Thoracic aorta (tissue), 2 donors: Measurements from ENCODE around the gene MBOAT1. TPM values are rescaled to one million over a fixed set of nuclear protein-coding genes. Genes with fewer than 3 reads are reported as not detected.

ENCODE experiments used
- ATAC-seq: fragments of 150-250 bp; one replicate; pipeline ENCODE4 v1.8.0; 2017; ENCODE audit warnings: low read depth; ENCODE audit not compliant: insufficient number of reproducible peaks, low FRiP score
- DNase-seq: peaks from one replicate; pipeline ENCODE4 v3.0.0-alpha.2; 2020; ENCODE audit warnings: low spot score
- H3K27ac ChIP-seq, 2 donors: fragments of 200-600 bp; sonication (generic); 1 replicate in 1 of 2; 2 replicates in 1 of 2; pipeline ENCODE4 v1.5.1; 2016; ENCODE audit warnings: mild to moderate bottlenecking in 2 of 2, moderate library complexity in 2 of 2
- H3K27me3 ChIP-seq: fragments of 200-600 bp; sonication (generic); replicated peaks from 2 replicates; pipeline ENCODE4 v1.6.0; 2016; ENCODE audit warnings: mild to moderate bottlenecking; ENCODE audit not compliant: insufficient read depth
- H3K36me3 ChIP-seq: fragments of 200-600 bp; sonication (generic); one replicate; pipeline ENCODE4 v1.5.1; 2016
- H3K4me1 ChIP-seq, 2 donors: fragments of 200-600 bp; sonication (generic); 1 replicate in 1 of 2; 2 replicates in 1 of 2; pipeline versions ENCODE4 v1.5.1 to v1.6.0; 2016; ENCODE audit warnings: low read depth in 2 of 2, mild to moderate bottlenecking in 1 of 2; ENCODE audit not compliant: control insufficient read depth in 1 of 2
- H3K4me3 ChIP-seq: fragments of 200-600 bp; sonication (generic); 2 replicates; pipeline ENCODE4 v1.5.1; 2016; ENCODE audit warnings: mild to moderate bottlenecking
- H3K9me3 ChIP-seq: fragments of 200-600 bp; sonication (generic); 2 replicates; pipeline ENCODE4 v1.5.1; 2016
- CTCF ChIP-seq: fragments of 200-600 bp; sonication (generic); IDR thresholded peaks from one replicate; pipeline ENCODE4 v1.5.1; 2019; ENCODE audit warnings: antibody characterized with exemption
- total RNA-seq, 2 donors: library from RNA; depleted of rRNA; stranded (reverse); fragments of >200 nt; gene quantifications; one replicate each; pipeline versions ENCODE4 v1.1.0 to v1.2.3, GENCODE V29; 2016

Gene MBOAT1
- total RNA-seq, 2 donors from 2014 or later, result 5.5 to 6.8 TPM

GRCh38 chr6:20137837-20138236, 74.4 kb downstream of the MBOAT1 start:
- Histone ChIP-seq H3K27ac (no peak overlapping the region), H3K4me1 (no peaks in the 10 kb centered on the region), H3K36me3 (peaks cover 5% of the 10 kb centered on the region), H3K9me3 (no peaks in the 10 kb centered on the region), H3K4me3 (no peak overlapping the region), H3K27me3 (no peaks in the 10 kb centered on the region)
- DNase-seq, result no peak
- ATAC-seq, result no peak
- TF ChIP-seq CTCF, result no peak

- DNase-seq (no peak), ATAC-seq (no peak)
- Histone ChIP-seq H3K4me3 (no peak overlapping the region), H3K36me3 (no peaks in the 10 kb centered on the region), H3K4me1 (no peaks in the 10 kb centered on the region), H3K9me3 (no peaks in the 10 kb centered on the region), H3K27me3 (no peaks in the 10 kb centered on the region), H3K27ac (no peak overlapping the region)
- TF ChIP-seq CTCF, result no peak
Observed at GRCh38 chr6:20137240-20137639, 75.0 kb downstream of the MBOAT1 start.

DNA sequence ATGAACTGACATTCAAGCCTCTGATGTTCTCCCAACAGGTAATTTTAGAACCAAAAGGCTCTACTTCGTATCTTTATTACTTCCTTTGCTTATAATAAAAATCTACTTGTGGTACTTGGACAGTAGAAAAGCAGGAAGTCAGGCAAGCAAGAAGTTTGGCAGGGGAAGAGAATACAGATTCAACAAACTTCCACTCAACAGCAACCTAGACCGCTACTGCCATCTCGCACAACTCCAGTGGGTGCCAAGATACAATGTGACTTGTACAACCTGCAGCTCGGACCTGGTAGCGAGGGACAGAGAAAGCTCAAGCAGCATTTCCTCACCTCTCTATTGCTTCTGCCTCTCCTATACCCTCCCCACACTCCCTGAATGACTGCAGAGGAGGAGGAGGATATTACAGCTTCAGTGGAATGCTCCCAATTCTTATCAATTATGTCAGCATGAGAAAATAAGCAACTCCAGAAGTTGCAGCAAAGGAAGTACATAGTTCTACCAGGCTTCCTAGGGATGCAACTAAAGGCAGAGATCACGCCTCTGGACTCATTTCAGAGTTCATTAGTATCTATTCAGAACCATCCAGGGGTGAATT, 76.5 kb downstream of the MBOAT1 start:
- H3K9me3 ChIP-seq, result no peaks in the 10 kb centered on the region
- ATAC-seq (no peak), DNase-seq (no peak)
- H3K4me1 ChIP-seq, result no peaks in the 10 kb centered on the region
- no peak overlapping the region for H3K27ac ChIP-seq
- H3K27me3 ChIP-seq, result no peaks in the 10 kb centered on the region
- no peak overlapping the region for H3K4me3 ChIP-seq
- no peaks in the 10 kb centered on the region for H3K36me3 ChIP-seq
- TF ChIP-seq CTCF, result no peak

- DNase-seq (no peak), ATAC-seq (no peak)
- Histone ChIP-seq H3K27me3 (no peaks in the 10 kb centered on the region), H3K36me3 (no peaks in the 10 kb centered on the region), H3K27ac (no peak overlapping the region), H3K4me3 (no peak overlapping the region), H3K9me3 (no peaks in the 10 kb centered on the region), H3K4me1 (no peaks in the 10 kb centered on the region)
- no peak for TF ChIP-seq CTCF
Observed at GRCh38 chr6:20134613-20135012, 77.7 kb downstream of the MBOAT1 start.

DNA sequence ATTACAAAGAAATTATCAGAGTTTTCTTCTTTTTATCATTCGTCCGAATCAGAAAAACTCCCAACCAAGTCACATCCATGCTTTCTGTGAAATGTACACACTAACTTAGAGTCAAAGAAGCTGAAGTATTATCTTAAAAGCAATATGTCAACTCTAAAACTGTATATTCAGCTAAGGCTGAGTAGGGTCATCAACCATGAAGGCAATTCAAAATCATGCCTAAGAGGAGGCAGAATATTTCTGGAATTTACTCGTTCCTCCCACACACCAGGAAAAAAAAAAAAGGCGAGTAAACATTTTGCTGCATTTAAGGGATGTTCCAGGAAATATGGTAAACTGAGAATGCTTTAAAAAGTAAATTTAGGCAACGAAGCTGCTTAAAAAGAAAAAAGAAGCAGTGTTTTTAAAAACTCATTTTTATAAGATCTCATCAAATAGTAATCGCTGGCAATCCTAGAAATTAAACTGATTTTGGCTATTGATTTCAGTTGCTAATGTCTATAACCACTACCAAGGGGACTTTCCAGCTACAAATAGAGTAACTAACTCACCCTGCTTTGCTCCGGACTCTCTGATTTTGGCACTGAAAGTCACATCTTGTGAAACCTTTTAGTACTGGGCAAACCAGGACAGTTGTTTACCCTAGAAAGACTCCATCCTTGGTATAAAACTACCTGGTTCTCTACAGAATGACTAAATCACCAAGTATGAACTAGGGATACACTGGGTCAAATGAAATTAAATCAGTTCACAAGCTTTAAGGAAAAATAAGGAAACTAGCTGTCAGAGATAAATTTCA, 82.8 kb downstream of the MBOAT1 start:
- Histone ChIP-seq H3K9me3 (no peaks in the 10 kb centered on the region), H3K36me3 (no peaks in the 10 kb centered on the region), H3K27me3 (no peaks in the 10 kb centered on the region), H3K4me1 (peaks cover 0 to 18% of the 10 kb centered on the region in 2 donors), H3K4me3 (no peak overlapping the region), H3K27ac (no peak overlapping the region)
- no peak for ATAC-seq
- no peak for DNase-seq
- TF ChIP-seq CTCF, result no peak
